WERI-Rb-1 (cell line): ENCODE data around the gene VENTX.

ENCODE experiments used
- DNase-seq: peaks from one replicate; pipeline ENCODE4 v3.0.0-alpha.2; 2020
- H3K27ac ChIP-seq: fragments of 250-450 bp; sonication (Bioruptor Pico); 2 replicates; pipeline ENCODE4 v1.5.1; 2020; ENCODE audit warnings: mild to moderate bottlenecking, moderate library complexity
- H3K27me3 ChIP-seq: fragments of 250-450 bp; sonication (Bioruptor Pico); 2 replicates; pipeline ENCODE4 v1.5.1; 2021; ENCODE audit warnings: mild to moderate bottlenecking, low read depth, moderate library complexity; ENCODE audit not compliant: insufficient read depth, severe bottlenecking
- H3K36me3 ChIP-seq: fragments of 250-450 bp; sonication (Bioruptor Pico); 2 replicates; pipeline ENCODE4 v1.5.1; 2020; ENCODE audit warnings: mild to moderate bottlenecking, moderate library complexity
- H3K4me3 ChIP-seq: 2 replicates; pipeline ENCODE4 v1.5.1; 2011; ENCODE audit warnings: low read depth, mild to moderate bottlenecking, control low read depth, low read length
- H3K9me3 ChIP-seq: fragments of 250-450 bp; sonication (Bioruptor Pico); 2 replicates; pipeline ENCODE4 v1.5.1; 2021; ENCODE audit warnings: mild to moderate bottlenecking, moderate library complexity; ENCODE audit not compliant: severe bottlenecking
- CTCF ChIP-seq: IDR thresholded peaks from 2 replicates; pipeline ENCODE4 v1.5.1; 2011; ENCODE audit warnings: low read depth, mild to moderate bottlenecking, control low read depth, inconsistent platforms, low read length

Gene VENTX

GRCh38 chr10:133207627-133208026, 30.0 kb upstream of the VENTX start:
- H3K27ac ChIP-seq = no peak overlapping the region
- H3K4me3 ChIP-seq = no peak overlapping the region
- no peaks in the 10 kb centered on the region for H3K36me3 ChIP-seq
- no peak for DNase-seq
- H3K9me3 ChIP-seq = no peaks in the 10 kb centered on the region
- TF ChIP-seq CTCF = no peak
- H3K27me3 ChIP-seq = no peaks in the 10 kb centered on the region

- no peak for DNase-seq
- no peaks in the 10 kb centered on the region for H3K27me3 ChIP-seq
- no peaks in the 10 kb centered on the region for H3K9me3 ChIP-seq
- no peaks in the 10 kb centered on the region for H3K36me3 ChIP-seq
- no peak overlapping the region for H3K27ac ChIP-seq
- TF ChIP-seq CTCF = no peak
- H3K4me3 ChIP-seq = no peak overlapping the region
Observed at GRCh38 chr10:133208466-133208865, 29.2 kb upstream of the VENTX start.

DNA sequence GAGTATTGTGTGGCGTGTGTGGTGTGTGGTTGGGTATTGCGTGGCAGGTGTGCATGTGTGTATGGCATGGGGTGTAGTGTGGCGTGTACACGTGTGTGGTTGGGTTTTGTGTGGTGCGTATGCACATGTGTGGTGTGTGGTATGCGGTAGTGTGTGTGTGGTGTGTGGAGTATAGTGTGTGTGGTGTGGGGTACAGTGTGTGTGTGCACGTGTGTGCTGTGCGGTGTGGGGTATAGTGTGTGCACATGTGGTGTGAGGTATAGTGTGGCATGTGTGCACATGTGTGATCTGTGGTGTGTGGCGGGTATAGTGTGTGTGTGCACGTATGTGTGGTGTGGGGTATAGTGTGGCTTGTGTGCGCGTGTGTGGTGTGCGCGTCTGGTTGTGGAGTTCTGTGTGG, 28.5 kb upstream of the VENTX start:
- no peaks in the 10 kb centered on the region for H3K27me3 ChIP-seq
- no peaks in the 10 kb centered on the region for H3K9me3 ChIP-seq
- no peak for TF ChIP-seq CTCF
- H3K27ac ChIP-seq = no peak overlapping the region
- DNase-seq = no peak
- H3K36me3 ChIP-seq = no peaks in the 10 kb centered on the region
- no peak overlapping the region for H3K4me3 ChIP-seq

GRCh38 chr10:133209641-133210040, 28.0 kb upstream of the VENTX start:
- DNase-seq = no peak
- Histone ChIP-seq H3K9me3 (no peaks in the 10 kb centered on the region), H3K4me3 (no peak overlapping the region), H3K27ac (no peak overlapping the region), H3K27me3 (no peaks in the 10 kb centered on the region), H3K36me3 (no peaks in the 10 kb centered on the region)
- no peak for TF ChIP-seq CTCF

DNA sequence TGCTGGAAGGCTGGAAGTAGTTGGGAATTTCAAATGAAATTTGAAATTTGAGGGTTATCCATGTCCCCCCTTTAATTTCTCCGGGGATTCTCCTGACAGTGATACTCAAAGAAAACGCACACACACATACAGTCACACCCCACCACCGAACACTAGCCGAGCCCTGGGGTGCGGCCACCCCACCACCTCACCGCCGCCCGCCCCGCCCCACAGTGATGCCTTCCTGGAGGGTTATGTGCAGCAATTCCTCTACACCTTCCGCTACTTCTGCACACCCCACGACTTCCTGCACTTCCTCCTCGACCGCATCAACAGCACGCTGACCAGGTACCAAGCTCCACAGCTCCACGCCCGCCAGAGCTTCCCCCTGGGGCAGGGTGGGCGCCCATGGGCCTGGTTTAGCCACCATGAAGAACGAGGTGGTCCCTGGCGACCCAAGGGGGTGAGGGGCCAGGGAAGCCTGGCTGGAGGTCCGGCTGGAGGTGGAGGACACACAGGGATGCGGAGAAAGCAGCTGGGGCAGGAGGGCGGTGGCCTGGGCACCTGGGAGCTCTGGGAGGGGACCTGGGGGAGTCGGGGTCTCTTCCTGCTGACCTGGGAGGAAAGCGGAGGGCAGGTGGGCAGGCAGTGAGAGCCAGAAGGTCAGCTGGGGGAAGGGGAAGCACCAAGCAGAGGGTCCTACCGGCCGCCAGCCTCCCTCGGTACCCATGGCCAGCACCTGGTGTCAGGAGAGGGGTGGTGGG, 27.1 kb upstream of the VENTX start:
- H3K27ac ChIP-seq = no peak overlapping the region
- no peaks in the 10 kb centered on the region for H3K36me3 ChIP-seq
- TF ChIP-seq CTCF = no peak
- H3K4me3 ChIP-seq = no peak overlapping the region
- no peak for DNase-seq
- H3K9me3 ChIP-seq = no peaks in the 10 kb centered on the region
- no peaks in the 10 kb centered on the region for H3K27me3 ChIP-seq
